PC-3 (cell line): Measurements from ENCODE around the gene ZNF195. TPM values are rescaled to one million over a fixed set of nuclear protein-coding genes. Genes with fewer than 3 reads are reported as not detected.
"Not testable (repeated sequence)": the region's sequence is repeated elsewhere in the genome, so short reads cannot be mapped to it uniquely, and the experiment has no call there.

Source experiments
- ATAC-seq: fragments of 200-7000 bp; cut with Tn5 transposase; 2 replicates; pipeline ENCODE4 v1.9.1; 2020; ENCODE audit warnings: mild to moderate bottlenecking, moderate library complexity
- BruUV-seq: library from RNA; stranded (reverse); fragments of 400-500 nt; replicated peaks from 2 replicates; lab custom pipeline; 2021; lab: Mats Ljungman, UMichigan
- CTCF ChIA-PET: fragments of 300-600 bp; sonication (Branson Sonifier 250); formaldehyde crosslinking; loops from one replicate; lab custom pipeline; 2022; ENCODE audit warnings: antibody characterized with exemption; lab: Charles Lee
- POLR2A ChIA-PET: fragments of 300-600 bp; sonication (Branson Sonifier 250); formaldehyde crosslinking; loops from one replicate; lab custom pipeline; 2022; ENCODE audit warnings: antibody characterized with exemption; ENCODE audit not compliant: unreplicated experiment; lab: Charles Lee
- DNase-seq: peaks from one replicate; pipeline ENCODE4 v3.0.0-alpha.2; 2015
- H2AFZ ChIP-seq: fragments of 300-600 bp; sonication (generic); 2 replicates; pipeline ENCODE4 v1.6.0; 2016; ENCODE audit warnings: antibody characterized with exemption, low read length
- H3F3A ChIP-seq: fragments of 300-600 bp; sonication (generic); one replicate; pipeline ENCODE4 v1.6.0; 2017; ENCODE audit warnings: antibody characterized with exemption, low read length, control low read depth, mild to moderate bottlenecking; ENCODE audit not compliant: unreplicated experiment
- H3K27ac ChIP-seq: fragments of 300-600 bp; sonication (generic); 2 replicates; pipeline ENCODE4 v1.5.1; 2016; ENCODE audit warnings: mild to moderate bottlenecking, low read length
- H3K27me3 ChIP-seq: fragments of 300-600 bp; sonication (generic); 2 replicates; pipeline ENCODE4 v1.6.1; 2016; ENCODE audit warnings: low read length, mixed read lengths
- H3K36me3 ChIP-seq: fragments of 300-600 bp; sonication (generic); 2 replicates; pipeline ENCODE4 v1.6.1; 2016; ENCODE audit warnings: low read depth, mixed run types, low read length, mixed read lengths
- H3K4me1 ChIP-seq: fragments of 300-600 bp; sonication (generic); 2 replicates; pipeline ENCODE4 v1.5.1; 2016; ENCODE audit warnings: low read length; ENCODE audit not compliant: insufficient read depth
- H3K4me2 ChIP-seq: fragments of 300-600 bp; sonication (generic); 2 replicates; pipeline ENCODE4 v1.6.0; 2016; ENCODE audit warnings: low read length
- H3K4me3 ChIP-seq: fragments of 300-600 bp; sonication (generic); 2 replicates; pipeline ENCODE4 v1.5.1; 2016; ENCODE audit warnings: mild to moderate bottlenecking, low read length, mixed read lengths
- H3K79me2 ChIP-seq: fragments of 300-600 bp; sonication (generic); 2 replicates; pipeline ENCODE4 v1.6.1; 2017; ENCODE audit warnings: low read length, mixed read lengths
- H3K9ac ChIP-seq: fragments of 300-600 bp; sonication (generic); 2 replicates; pipeline ENCODE4 v1.6.0; 2016; ENCODE audit warnings: mild to moderate bottlenecking, low read length
- H3K9me2 ChIP-seq: fragments of 300-600 bp; sonication (generic); replicated peaks from 2 replicates; pipeline ENCODE4 v1.6.1; 2016; ENCODE audit warnings: mixed run types, low read length, mixed read lengths
- H3K9me3 ChIP-seq: fragments of 300-600 bp; sonication (generic); 2 replicates; pipeline ENCODE4 v1.6.1; 2016; ENCODE audit warnings: low read length, mixed read lengths
- H4K20me1 ChIP-seq: fragments of 300-600 bp; sonication (generic); 2 replicates; pipeline ENCODE4 v1.6.1; 2016; ENCODE audit warnings: low read length, mixed read lengths
- intact Hi-C: fragments of 100-400 bp; cut with micrococcal nuclease; formaldehyde crosslinking; loops from 2 replicates; pipeline ENCODE4 v1.9.0; 2023
- total RNA-seq: library from RNA; depleted of rRNA; stranded (reverse); fragments of >200 nt; gene quantifications from 2 replicates; pipeline ENCODE4 v1.2.3, GENCODE V29; 2014

Gene ZNF195
- total RNA-seq, 1 experiment from 2014 or later = 47.9 TPM

DNA sequence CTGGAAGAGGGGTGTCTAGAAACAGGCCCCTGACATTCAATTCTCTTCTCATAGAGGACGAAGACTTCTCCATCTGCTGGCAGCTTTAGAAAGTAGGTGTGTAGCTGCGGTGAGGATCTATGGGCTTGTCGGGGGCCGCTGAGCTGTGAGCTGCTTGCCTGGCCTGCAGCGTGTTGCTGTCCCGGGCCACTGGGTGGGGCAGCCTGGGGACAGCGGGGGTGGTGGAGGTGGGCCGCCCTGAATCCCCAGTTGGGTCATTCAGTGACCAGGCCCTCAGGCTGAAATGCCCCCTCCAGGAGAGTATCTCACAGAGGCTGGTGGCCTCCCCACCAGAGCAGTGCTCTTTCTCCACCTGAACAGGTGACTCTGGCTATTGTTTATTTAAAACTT lies 23.9 kb upstream of the ZNF195 start:
- H3K27me3 ChIP-seq, H3K27ac ChIP-seq, DNase-seq, H3K4me2 ChIP-seq, POLR2A ChIA-PET, H2AFZ ChIP-seq, H4K20me1 ChIP-seq, H3K4me3 ChIP-seq, ATAC-seq, CTCF ChIA-PET, H3K4me1 ChIP-seq, H3K79me2 ChIP-seq, H3K36me3 ChIP-seq, H3F3A ChIP-seq, H3K9me2 ChIP-seq, BruUV-seq, H3K9me3 ChIP-seq, H3K9ac ChIP-seq: not testable (repeated sequence)
- intact Hi-C loops = loop anchor here (10.0 kb wide), 1 partner anchor 58 kb away; no protein-coding TSS in a partner anchor

- POLR2A ChIA-PET, H3K27ac ChIP-seq: not testable (repeated sequence)
- intact Hi-C loops = loop anchor here (10.0 kb wide), 1 partner anchor 58 kb away; no protein-coding TSS in a partner anchor
Observed at GRCh38 chr11:3402181-3402860, 23.4 kb upstream of the ZNF195 start.

GRCh38 chr11:3401052-3401451 lies 22.1 kb upstream of the ZNF195 start:
- H3K4me3 ChIP-seq, CTCF ChIA-PET, POLR2A ChIA-PET, H3K27ac ChIP-seq, H3K9me3 ChIP-seq, H2AFZ ChIP-seq, H3K36me3 ChIP-seq, H3K9me2 ChIP-seq, BruUV-seq, ATAC-seq, DNase-seq, H3F3A ChIP-seq, H3K79me2 ChIP-seq, H3K4me1 ChIP-seq, H4K20me1 ChIP-seq, H3K9ac ChIP-seq, H3K4me2 ChIP-seq, H3K27me3 ChIP-seq: not testable (repeated sequence)
- intact Hi-C loops = loop anchor here (10.0 kb wide), 1 partner anchor 56 kb away; no protein-coding TSS in a partner anchor

More at GRCh38 chr11:3402181-3402860, 23.4 kb upstream of the ZNF195 start:
- H3K9ac ChIP-seq, DNase-seq, H3F3A ChIP-seq, H3K27me3 ChIP-seq, H3K9me2 ChIP-seq, H2AFZ ChIP-seq, H3K79me2 ChIP-seq, BruUV-seq, ATAC-seq, H3K4me2 ChIP-seq, H3K36me3 ChIP-seq, CTCF ChIA-PET, H4K20me1 ChIP-seq, H3K4me3 ChIP-seq, H3K4me1 ChIP-seq, H3K9me3 ChIP-seq: not testable (repeated sequence)

DNA sequence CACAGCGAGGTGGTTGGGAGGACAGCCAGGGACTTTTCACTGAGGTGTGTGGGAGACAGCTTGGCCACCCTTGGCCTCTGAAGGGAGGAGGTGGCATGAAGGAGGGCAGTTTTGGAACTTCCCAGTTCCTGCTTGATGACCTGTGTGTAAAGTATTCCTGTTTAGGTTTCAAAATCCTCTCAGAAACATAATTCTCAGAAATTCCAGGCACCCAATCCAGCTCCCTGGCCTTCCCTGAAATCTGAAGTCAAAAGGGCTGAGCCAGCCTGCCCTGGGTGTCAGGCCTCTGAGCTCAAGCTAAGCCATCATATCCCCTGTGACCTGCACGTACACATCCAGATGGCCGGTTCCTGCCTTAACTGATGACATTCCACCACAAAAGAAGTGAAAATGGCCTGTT lies 19.6 kb upstream of the ZNF195 start:
- H3K4me3 ChIP-seq, ATAC-seq, H3K36me3 ChIP-seq, H2AFZ ChIP-seq, H3K9ac ChIP-seq, BruUV-seq, H3K9me2 ChIP-seq, H3K79me2 ChIP-seq, POLR2A ChIA-PET, H3F3A ChIP-seq, CTCF ChIA-PET, H3K4me1 ChIP-seq, H3K27me3 ChIP-seq, H3K4me2 ChIP-seq, H4K20me1 ChIP-seq, H3K27ac ChIP-seq, H3K9me3 ChIP-seq, DNase-seq, intact Hi-C loops: not testable (repeated sequence)

- POLR2A ChIA-PET, ATAC-seq, CTCF ChIA-PET, H3K79me2 ChIP-seq, H3K27me3 ChIP-seq, H3K9me2 ChIP-seq, H3K36me3 ChIP-seq, H4K20me1 ChIP-seq, BruUV-seq, H3K9ac ChIP-seq, H2AFZ ChIP-seq, H3K27ac ChIP-seq, intact Hi-C loops, H3K4me3 ChIP-seq, H3K4me1 ChIP-seq, H3F3A ChIP-seq, H3K4me2 ChIP-seq, H3K9me3 ChIP-seq, DNase-seq: not testable (repeated sequence)
Observed at GRCh38 chr11:3398106-3398505, 19.2 kb upstream of the ZNF195 start.

DNA sequence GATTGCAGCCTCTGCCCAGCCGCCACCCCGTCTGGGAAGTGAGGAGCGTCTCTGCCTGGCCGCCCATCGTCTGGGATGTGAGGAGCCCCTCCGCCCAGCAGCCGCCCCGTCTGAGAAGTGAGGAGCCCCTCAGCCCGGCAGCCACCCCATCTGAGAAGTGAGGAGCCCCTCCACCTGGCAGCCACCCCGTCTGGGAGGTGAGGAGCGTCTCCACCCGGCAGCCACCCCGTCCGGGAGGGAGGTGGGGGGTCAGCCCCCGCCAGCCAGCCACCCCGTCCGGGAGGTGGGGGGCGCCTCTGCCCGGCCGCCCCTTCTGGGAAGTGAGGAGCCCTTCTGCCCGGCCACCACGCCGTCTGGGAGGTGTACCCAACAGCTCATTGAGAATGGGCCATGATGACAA lies 18.3 kb upstream of the ZNF195 start:
- H3F3A ChIP-seq, H3K4me1 ChIP-seq, intact Hi-C loops, H3K36me3 ChIP-seq, BruUV-seq, POLR2A ChIA-PET, H3K4me2 ChIP-seq, H3K27ac ChIP-seq, ATAC-seq, H3K4me3 ChIP-seq, H3K9ac ChIP-seq, H3K9me3 ChIP-seq, H3K9me2 ChIP-seq, H3K79me2 ChIP-seq, CTCF ChIA-PET, H3K27me3 ChIP-seq, DNase-seq, H2AFZ ChIP-seq, H4K20me1 ChIP-seq: not testable (repeated sequence)
